B cell (primary cell): ENCODE data around the gene SCN1B. TPM values are rescaled to one million over a fixed set of nuclear protein-coding genes. Genes with fewer than 3 reads are reported as not detected.

Experiments
- ATAC-seq: fragments of 200-7000 bp; cut with Tn5 transposase; one replicate; pipeline ENCODE4 v1.10.0; 2021; ENCODE audit warnings: low read depth, mild to moderate bottlenecking, moderate number of reproducible peaks, moderate library complexity
- CTCF ChIA-PET: fragments of 350-600 bp; sonication (Branson Sonifier 250); formaldehyde crosslinking; loops from one replicate; lab custom pipeline; 2021; ENCODE audit warnings: antibody characterized with exemption, inconsistent platforms; lab: Charles Lee
- POLR2A ChIA-PET: fragments of 350-600 bp; sonication (Branson Sonifier 250); formaldehyde crosslinking; loops from one replicate; lab custom pipeline; 2021; ENCODE audit warnings: antibody characterized with exemption; lab: Charles Lee
- DNase-seq: peaks from one replicate; pipeline ENCODE4 v3.0.0; 2013
- H2AFZ ChIP-seq: 2 replicates; pipeline ENCODE4 v1.6.1; 2012; ENCODE audit warnings: mild to moderate bottlenecking, low read depth, low read length; ENCODE audit not compliant: insufficient read depth, poor library complexity, severe bottlenecking
- H3K27ac ChIP-seq, 2 donors: 1 replicate in 1 of 2; 2 replicates in 1 of 2; pipeline ENCODE4 v1.5.1; 2012 to 2013; ENCODE audit warnings: low read length in 2 of 2, mild to moderate bottlenecking in 2 of 2, moderate library complexity in 1 of 2
- H3K27me3 ChIP-seq, 4 experiments: fragments of 200-600 bp in 1 of 4; sonication (generic) in 1 of 4; replicated peaks in 1 of 4; 1 replicate in 2 of 4; 2 replicates in 2 of 4; pipeline versions ENCODE4 v1.6.1 to v1.7.0; 2013 to 2016; ENCODE audit warnings: low read length in 3 of 4, mild to moderate bottlenecking in 2 of 4, mixed read lengths in 1 of 4, moderate library complexity in 1 of 4; ENCODE audit not compliant: insufficient read depth in 4 of 4, control insufficient read depth in 3 of 4; ENCODE audit errors: control extremely low read depth in 1 of 4
- H3K36me3 ChIP-seq, 2 experiments: replicated peaks in 1 of 2; 1 replicate in 1 of 2; 2 replicates in 1 of 2; pipeline versions ENCODE4 v1.6.1 to v1.7.1; 2013; ENCODE audit warnings: low read length in 1 of 2; ENCODE audit not compliant: insufficient read depth in 2 of 2, control insufficient read depth in 1 of 2; ENCODE audit errors: control extremely low read depth in 1 of 2, extremely low read depth in 1 of 2
- H3K4me1 ChIP-seq, 2 donors: fragments of 200-600 bp in 1 of 2; sonication (generic) in 1 of 2; 1 replicate in 1 of 2; 2 replicates in 1 of 2; pipeline versions ENCODE4 v1.5.1 to v1.6.1; 2013 to 2017; ENCODE audit warnings: low read length in 2 of 2; ENCODE audit not compliant: control insufficient read depth in 2 of 2, insufficient read depth in 2 of 2
- H3K4me2 ChIP-seq: replicated peaks from 2 replicates; pipeline ENCODE3; 2012; ENCODE audit warnings: mild to moderate bottlenecking, low read depth, low read length; ENCODE audit not compliant: poor library complexity, severe bottlenecking
- H3K4me3 ChIP-seq, 5 experiments: fragments of 200-600 bp in 1 of 5; sonication (generic) in 1 of 5; 1 replicate in 3 of 5; 2 replicates in 2 of 5; pipeline versions ENCODE4 v1.5.1 to v1.7.0; 2011 to 2016; ENCODE audit warnings: low read length in 4 of 5, mild to moderate bottlenecking in 4 of 5, low read depth in 2 of 5, control low read depth in 1 of 5, moderate library complexity in 1 of 5; ENCODE audit not compliant: insufficient read depth in 1 of 5; ENCODE audit errors: control extremely low read depth in 1 of 5, extremely low read depth in 1 of 5
- H3K79me2 ChIP-seq: fragments of 200-600 bp; sonication (generic); one replicate; pipeline ENCODE4 v1.6.0; 2016; ENCODE audit warnings: low read length; ENCODE audit not compliant: control insufficient read depth, insufficient read depth
- H3K9ac ChIP-seq: fragments of 200-600 bp; sonication (generic); 2 replicates; pipeline ENCODE4 v1.6.1; 2017; ENCODE audit warnings: mild to moderate bottlenecking, low read length, moderate library complexity
- H3K9me3 ChIP-seq, 3 donors: one replicate each; pipeline versions ENCODE4 v1.6.1 to v1.7.1; 2013; ENCODE audit warnings: low read length in 2 of 3; ENCODE audit not compliant: control insufficient read depth in 2 of 3, insufficient read depth in 1 of 3; ENCODE audit errors: control extremely low read depth in 1 of 3
- H4K20me1 ChIP-seq: 2 replicates; pipeline ENCODE4 v1.6.0; 2012; ENCODE audit warnings: mild to moderate bottlenecking, low read length; ENCODE audit not compliant: insufficient read depth, control insufficient read depth, poor library complexity, severe bottlenecking
- H3K27ac Mint-ChIP-seq: one replicate; pipeline ENCODE4 v1.8.0; 2021; ENCODE audit warnings: mixed read lengths
- H3K27me3 Mint-ChIP-seq: one replicate; pipeline ENCODE4 v1.8.0; 2021; ENCODE audit warnings: mixed read lengths
- H3K4me1 Mint-ChIP-seq: one replicate; pipeline ENCODE4 v1.8.0; 2021; ENCODE audit warnings: mixed read lengths
- H3K4me3 Mint-ChIP-seq: one replicate; pipeline ENCODE4 v1.8.0; 2021; ENCODE audit warnings: mixed read lengths
- H3K9me3 Mint-ChIP-seq: one replicate; pipeline ENCODE4 v1.8.0; 2022; ENCODE audit warnings: mixed read lengths; ENCODE audit not compliant: insufficient read depth
- EZH2 ChIP-seq: IDR thresholded peaks from 2 replicates; pipeline ENCODE4 v1.6.1; 2012; ENCODE audit warnings: borderline replicate concordance, low read depth, mild to moderate bottlenecking, moderate library complexity, low read length; ENCODE audit not compliant: insufficient read depth, poor library complexity, severe bottlenecking
- WGBS: methylation state at CpG from one replicate; pipeline ENCODE4 v1.1.5; 2013; ENCODE audit warnings: missing lambda C conversion rate; ENCODE audit not compliant: insufficient coverage; 5-methylcytosine and 5-hydroxymethylcytosine counted together
- intact Hi-C: fragments of 100-400 bp; cut with micrococcal nuclease; formaldehyde crosslinking; loops from one replicate; pipeline ENCODE4 v1.10.0; 2022
- polyA plus RNA-seq: library from polyadenylated mRNA; depleted of rRNA; stranded (reverse); fragments of >200 nt; gene quantifications from 2 replicates; pipeline ENCODE4 v1.2.3, GENCODE V29; 2012
- total RNA-seq, 2 donors: library from RNA; stranded (reverse); fragments of 120-200 nt in 1 of 2; gene quantifications; 1 replicate in 1 of 2; 2 replicates in 1 of 2; pipeline versions ENCODE4 v1.2.3 to v1.2.4, GENCODE V29; 2013 to 2022
- TF ChIP-seq, protein P1 (sequence below): fragments of 200-600 bp; IDR thresholded peaks from one replicate; pipeline ENCODE4 v1.8.0; 2022; ENCODE audit warnings: antibody characterized with exemption, mild to moderate bottlenecking

The SCN1B gene
- total and polyA plus RNA-seq, 2 donors (not counting 1 experiment from before 2014, with no cell fraction given): 0.52 to 0.72 TPM

DNA sequence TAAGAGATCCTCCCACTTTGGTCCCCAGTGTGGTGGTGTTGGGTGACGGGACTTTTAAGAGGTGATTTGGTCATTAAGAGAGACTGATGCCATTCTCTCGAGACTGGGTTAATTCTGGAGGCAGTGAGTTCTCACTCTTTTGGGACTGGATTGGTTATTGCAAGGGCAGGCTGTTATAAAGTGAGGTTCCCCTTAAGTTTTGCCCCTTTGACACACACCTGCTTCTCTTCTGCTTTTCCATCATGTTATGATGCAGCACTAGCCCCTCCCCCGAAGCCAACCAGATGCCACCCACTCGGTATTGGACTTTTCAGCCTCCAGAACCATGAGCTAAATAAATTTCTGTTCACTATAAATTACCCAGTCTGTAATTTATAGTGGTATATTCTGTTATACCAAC, 46.5 kb upstream of the SCN1B start:
- H3K27ac Mint-ChIP-seq: no peak overlapping the region
- H2AFZ ChIP-seq: no peak overlapping the region
- H3K9me3 Mint-ChIP-seq: no peaks in the 10 kb centered on the region
- intact Hi-C loops: no loop called here
- no peaks in the 10 kb centered on the region for H3K4me1 ChIP-seq
- H3K9me3 ChIP-seq: no peaks in the 10 kb centered on the region
- H3K4me2 ChIP-seq: no peak overlapping the region
- H4K20me1 ChIP-seq: no peaks in the 10 kb centered on the region
- H3K79me2 ChIP-seq: no peaks in the 10 kb centered on the region
- no peak overlapping the region for H3K27ac ChIP-seq
- ChIA-PET POLR2A (no interaction called here), CTCF (interaction anchor here (1.2 to 1.5 kb wide), 2 partner anchors 11 to 61 kb away, joined by 4 to 5 read pairs; no protein-coding TSS in a partner anchor)
- peaks cover 0 to 3% (median 2%) of the 10 kb centered on the region in 4 experiments for H3K27me3 ChIP-seq
- no peak overlapping the region for H3K4me3 Mint-ChIP-seq
- 49% methylated on average over 2 of the region's 4 CpGs for WGBS
- DNase-seq (no peak), ATAC-seq (no peak)
- no peak overlapping the region for H3K4me3 ChIP-seq
- no peaks in the 10 kb centered on the region for H3K4me1 Mint-ChIP-seq
- TF ChIP-seq EZH2: no peak
- TF ChIP-seq, protein P1, sequence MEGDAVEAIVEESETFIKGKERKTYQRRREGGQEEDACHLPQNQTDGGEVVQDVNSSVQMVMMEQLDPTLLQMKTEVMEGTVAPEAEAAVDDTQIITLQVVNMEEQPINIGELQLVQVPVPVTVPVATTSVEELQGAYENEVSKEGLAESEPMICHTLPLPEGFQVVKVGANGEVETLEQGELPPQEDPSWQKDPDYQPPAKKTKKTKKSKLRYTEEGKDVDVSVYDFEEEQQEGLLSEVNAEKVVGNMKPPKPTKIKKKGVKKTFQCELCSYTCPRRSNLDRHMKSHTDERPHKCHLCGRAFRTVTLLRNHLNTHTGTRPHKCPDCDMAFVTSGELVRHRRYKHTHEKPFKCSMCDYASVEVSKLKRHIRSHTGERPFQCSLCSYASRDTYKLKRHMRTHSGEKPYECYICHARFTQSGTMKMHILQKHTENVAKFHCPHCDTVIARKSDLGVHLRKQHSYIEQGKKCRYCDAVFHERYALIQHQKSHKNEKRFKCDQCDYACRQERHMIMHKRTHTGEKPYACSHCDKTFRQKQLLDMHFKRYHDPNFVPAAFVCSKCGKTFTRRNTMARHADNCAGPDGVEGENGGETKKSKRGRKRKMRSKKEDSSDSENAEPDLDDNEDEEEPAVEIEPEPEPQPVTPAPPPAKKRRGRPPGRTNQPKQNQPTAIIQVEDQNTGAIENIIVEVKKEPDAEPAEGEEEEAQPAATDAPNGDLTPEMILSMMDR: no peak
- H3K27me3 Mint-ChIP-seq: peaks cover 14% of the 10 kb centered on the region
- H3K9ac ChIP-seq: no peak overlapping the region
- H3K36me3 ChIP-seq: no peaks in the 10 kb centered on the region

DNA sequence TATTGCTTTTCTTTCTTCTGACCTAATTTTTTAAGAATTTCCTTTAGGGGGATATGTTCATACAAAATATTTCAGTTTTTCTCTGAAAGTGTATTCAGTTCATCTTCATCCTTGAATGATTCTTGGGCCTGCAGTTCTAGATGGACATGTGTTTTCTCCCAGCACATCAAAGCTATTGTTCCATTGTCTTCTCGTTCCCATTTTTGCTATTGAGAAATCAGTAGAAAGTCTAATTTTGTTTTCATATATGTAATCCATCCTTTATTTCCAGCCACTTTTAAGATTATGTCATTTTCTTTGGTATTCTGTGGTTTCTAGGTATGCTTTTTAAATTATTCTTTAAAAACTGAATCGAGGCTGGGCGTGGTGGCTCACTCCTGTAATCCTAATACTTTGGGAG, 46.0 kb upstream of the SCN1B start:
- intact Hi-C loops: no loop called here
- ChIA-PET CTCF (interaction anchor here (1.2 to 1.7 kb wide), 2 partner anchors 11 to 60 kb away, joined by 4 to 5 read pairs; no protein-coding TSS in a partner anchor), POLR2A (no interaction called here)
- TF ChIP-seq EZH2: no peak
- TF ChIP-seq, protein P1: no peak
- WGBS: 100% methylated on average over 1 of the region's 3 CpGs
- Histone ChIP-seq H3K4me2 (no peak overlapping the region), H3K27me3 (peaks cover 0 to 3% (median under 1%) of the 10 kb centered on the region in 4 experiments), H4K20me1 (no peaks in the 10 kb centered on the region), H3K4me3 (no peak overlapping the region), H3K9ac (no peak overlapping the region), H3K4me1 (no peaks in the 10 kb centered on the region), H3K27ac (no peak overlapping the region), H3K79me2 (no peaks in the 10 kb centered on the region), H3K9me3 (no peaks in the 10 kb centered on the region), H2AFZ (no peak overlapping the region), H3K36me3 (no peaks in the 10 kb centered on the region)
- Mint-ChIP-seq H3K4me3 (no peak overlapping the region), H3K4me1 (no peaks in the 10 kb centered on the region), H3K27ac (no peak overlapping the region), H3K27me3 (peaks cover 11% of the 10 kb centered on the region), H3K9me3 (no peaks in the 10 kb centered on the region)
- no peak for ATAC-seq
- DNase-seq: no peak
